ENCODE results near the gene RXFP2.

DNA sequence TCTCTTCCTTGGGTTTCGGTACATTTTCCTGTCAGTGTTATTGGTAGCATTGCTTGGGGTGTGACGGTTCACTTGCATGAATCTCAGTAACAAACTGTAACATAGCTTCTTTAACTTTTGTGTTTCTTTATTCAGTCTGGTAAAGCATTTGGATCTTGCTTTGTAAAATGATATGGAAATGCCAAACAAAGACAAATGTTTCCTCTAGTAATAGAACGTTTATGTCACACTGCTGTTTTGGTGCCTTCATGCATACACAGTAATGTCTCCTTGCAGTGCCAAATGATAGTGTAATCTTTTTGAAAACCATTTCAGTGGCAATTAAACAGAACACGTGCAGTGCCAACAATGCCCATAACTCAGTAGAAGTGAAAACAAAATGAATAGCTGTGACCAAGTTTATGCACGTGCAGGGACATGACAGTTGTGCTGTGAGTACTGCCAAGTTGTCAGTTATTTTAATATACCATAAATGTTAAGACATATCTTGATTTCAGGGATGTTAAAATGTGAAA is 110.8 kb downstream of the RXFP2 start:
- TF ChIP-seq EZH2 (IDR thresholded peaks at IDR 0.05; ENCODE audit: insufficient read depth, poor library complexity, severe bottlenecking), result no peak
- no peak for TF ChIP-seq EZH2phosphoT487 (IDR thresholded peaks at IDR 0.05; ENCODE audit: insufficient read depth, low read depth)

All from GM23248 (cell line).